ENCODE measurements around the gene FAR2. TPM values are rescaled to one million over a fixed set of nuclear protein-coding genes. Genes with fewer than 3 reads are reported as not detected.
A peak's percentile ranks its signal among the peaks of the same experiment; 100 is the strongest.

The FAR2 gene
- total RNA-seq, 4 donors from 2014 or later, result 0.38 to 8.2 (median 2.6) TPM

GRCh38 chr12:29147731-29148595, 1.1 kb upstream of the FAR2 start:
- peak overlapping the region; percentile 75 to 97 (median 86) for H3K27ac ChIP-seq
- peak overlapping the region; percentile 49 to 92 (median 66) for H3K4me3 ChIP-seq
- DNase-seq, result no peak
- H3K36me3 ChIP-seq, result no peaks in the 10 kb centered on the region
- H3K4me1 ChIP-seq, result peaks cover 0 to 48% (median 8%) of the 10 kb centered on the region in 3 donors
- no peaks in the 10 kb centered on the region for H3K9me3 ChIP-seq
- TF ChIP-seq POLR2A (IDR thresholded peaks at IDR 0.05) (no peak), CTCF (IDR thresholded peaks at IDR 0.05) (no peak)
- 9 to 11% methylated on average over 12 to 14 of the region's 14 CpGs for WGBS, 2 donors
- H3K27me3 ChIP-seq, result peaks cover 0 to 20% (median 2%) of the 10 kb centered on the region in 4 donors
- intact Hi-C loops (cut with DNase I), result no loop called here

GRCh38 chr12:29148596-29148910, 525 bp upstream of the FAR2 start:
- intact Hi-C loops (cut with DNase I), result no loop called here
- Histone ChIP-seq H3K4me3 (peak overlapping the region; percentile 49 to 92 (median 66)), H3K27ac (peak overlapping the region; percentile 75 to 97 (median 86)), H3K9me3 (no peaks in the 10 kb centered on the region), H3K36me3 (no peaks in the 10 kb centered on the region), H3K4me1 (peaks cover 3 to 54% (median 8%) of the 10 kb centered on the region in 3 donors), H3K27me3 (peaks cover 0 to 20% (median 2%) of the 10 kb centered on the region in 4 donors)
- 2 to 7% methylated on average over 7 to 8 of the region's 10 CpGs for WGBS, 2 donors
- TF ChIP-seq CTCF (IDR thresholded peaks at IDR 0.05) (no peak), POLR2A (IDR thresholded peaks at IDR 0.05) (no peak)
- no peak for DNase-seq

- DNase-seq, result no peak
- H3K27ac ChIP-seq, result peak overlapping the region; percentile 75 to 97 (median 86)
- 15 to 67% methylated on average over 5 to 12 of the region's 34 CpGs for WGBS, 2 donors
- peaks cover 3 to 55% (median 8%) of the 10 kb centered on the region in 3 donors for H3K4me1 ChIP-seq
- no peaks in the 10 kb centered on the region for H3K36me3 ChIP-seq
- H3K9me3 ChIP-seq, result no peaks in the 10 kb centered on the region
- peaks cover 0 to 20% (median 2%) of the 10 kb centered on the region in 4 donors for H3K27me3 ChIP-seq
- TF ChIP-seq CTCF (IDR thresholded peaks at IDR 0.05), result no peak
- TF ChIP-seq POLR2A (IDR thresholded peaks at IDR 0.05), result no peak
- peak overlapping the region; percentile 49 to 92 (median 66) for H3K4me3 ChIP-seq
- intact Hi-C loops (cut with DNase I), result no loop called here
Observed at GRCh38 chr12:29149691-29150281, 708 bp downstream of the FAR2 start.

- Histone ChIP-seq H3K4me1 (peaks cover 3 to 55% (median 8%) of the 10 kb centered on the region in 3 donors), H3K36me3 (no peaks in the 10 kb centered on the region), H3K9me3 (no peaks in the 10 kb centered on the region), H3K4me3 (peak overlapping the region in 2 of 4 donors; percentile 73 to 92), H3K27me3 (peaks cover 0 to 20% (median 2%) of the 10 kb centered on the region in 4 donors), H3K27ac (peak overlapping the region in 1 of 4 donors; percentile 92)
- intact Hi-C loops (cut with DNase I), result no loop called here
- DNase-seq, result no peak
- TF ChIP-seq POLR2A (IDR thresholded peaks at IDR 0.05), result no peak
- no peak for TF ChIP-seq CTCF (IDR thresholded peaks at IDR 0.05)
- 71 to 83% methylated on average over 7 of the region's 7 CpGs for WGBS, 2 donors
Observed at GRCh38 chr12:29150462-29150861, 1.4 kb downstream of the FAR2 start.
